H9 (cell line): ENCODE results near the gene PTBP2. TPM values are rescaled to one million over a fixed set of nuclear protein-coding genes. Genes with fewer than 3 reads are reported as not detected.
A peak's percentile ranks its signal among the peaks of the same experiment; 100 is the strongest.

Source experiments
- DNase-seq: peaks from one replicate; pipeline ENCODE4 v3.0.0-alpha.2; 2017
- H2AFZ ChIP-seq: one replicate; pipeline ENCODE4 v1.6.1; 2013; ENCODE audit warnings: mild to moderate bottlenecking, low read length, control low read depth, moderate library complexity
- H2AK5ac ChIP-seq: 2 replicates; pipeline ENCODE4 v1.6.1; 2013; ENCODE audit warnings: low read length, control low read depth, mixed read lengths; ENCODE audit not compliant: insufficient read length
- H2BK120ac ChIP-seq: one replicate; pipeline ENCODE4 v1.6.1; 2013; ENCODE audit warnings: low read depth, mild to moderate bottlenecking, low read length, control low read depth, inconsistent platforms; ENCODE audit not compliant: poor library complexity, severe bottlenecking
- H2BK12ac ChIP-seq: 2 replicates; pipeline ENCODE4 v1.6.1; 2013; ENCODE audit warnings: low read length, control low read depth, mixed read lengths, low read depth; ENCODE audit not compliant: insufficient read length
- H2BK15ac ChIP-seq: 2 replicates; pipeline ENCODE4 v1.6.1; 2013; ENCODE audit warnings: low read depth, low read length, control low read depth
- H2BK20ac ChIP-seq: one replicate; pipeline ENCODE4 v1.6.1; 2013; ENCODE audit warnings: low read depth, mild to moderate bottlenecking, low read length, control low read depth, inconsistent platforms; ENCODE audit not compliant: poor library complexity, severe bottlenecking
- H2BK5ac ChIP-seq: 2 replicates; pipeline ENCODE4 v1.6.1; 2013; ENCODE audit warnings: low read length, control low read depth, mixed read lengths; ENCODE audit not compliant: insufficient read length
- H3K14ac ChIP-seq: 2 replicates; pipeline ENCODE4 v1.6.1; 2013; ENCODE audit warnings: low read length, control low read depth; ENCODE audit not compliant: insufficient read depth
- H3K18ac ChIP-seq: 2 replicates; pipeline ENCODE4 v1.6.1; 2013; ENCODE audit warnings: low read depth, mild to moderate bottlenecking, mixed read lengths, low read length, control low read depth; ENCODE audit not compliant: insufficient read length
- H3K23ac ChIP-seq: 2 replicates; pipeline ENCODE4 v1.6.1; 2013; ENCODE audit warnings: low read length, control low read depth, mixed read lengths, low read depth; ENCODE audit not compliant: insufficient read length
- H3K23me2 ChIP-seq: 2 replicates; pipeline ENCODE4 v1.6.1; 2013; ENCODE audit warnings: low read depth, mild to moderate bottlenecking, mixed read lengths, low read length, control low read depth; ENCODE audit not compliant: insufficient read length, poor library complexity, severe bottlenecking
- H3K27ac ChIP-seq: 2 replicates; pipeline ENCODE4 v1.5.1; 2013; ENCODE audit warnings: low read length, control low read depth, mixed read lengths, low read depth; ENCODE audit not compliant: insufficient read length
- H3K27me3 ChIP-seq: 2 replicates; pipeline ENCODE4 v1.6.1; 2013; ENCODE audit warnings: low read length, control low read depth, inconsistent platforms; ENCODE audit not compliant: insufficient read depth
- H3K4ac ChIP-seq: 2 replicates; pipeline ENCODE4 v1.6.1; 2013; ENCODE audit warnings: low read depth, mild to moderate bottlenecking, control low read depth, inconsistent platforms, low read length, moderate library complexity
- H3K4me1 ChIP-seq: 2 replicates; pipeline ENCODE4 v1.6.1; 2013; ENCODE audit warnings: low read length, control low read depth, inconsistent platforms; ENCODE audit not compliant: insufficient read depth
- H3K4me2 ChIP-seq: 2 replicates; pipeline ENCODE4 v1.6.1; 2013; ENCODE audit warnings: low read length, control low read depth, mixed read lengths; ENCODE audit not compliant: insufficient read length, insufficient read depth
- H3K56ac ChIP-seq: 2 replicates; pipeline ENCODE4 v1.6.1; 2013; ENCODE audit warnings: low read depth, mild to moderate bottlenecking, mixed read lengths, low read length, control low read depth; ENCODE audit not compliant: insufficient read length
- H3K79me1 ChIP-seq: 2 replicates; pipeline ENCODE4 v1.6.1; 2013; ENCODE audit warnings: low read depth, mild to moderate bottlenecking, moderate library complexity, low read length, control low read depth, inconsistent platforms; ENCODE audit not compliant: insufficient read depth, poor library complexity, severe bottlenecking
- H3K79me2 ChIP-seq: 2 replicates; pipeline ENCODE4 v1.6.1; 2013; ENCODE audit warnings: low read length, control low read depth, inconsistent platforms; ENCODE audit not compliant: insufficient read depth
- H3K9ac ChIP-seq: 2 replicates; pipeline ENCODE4 v1.6.1; 2013; ENCODE audit warnings: low read length, control low read depth, mixed read lengths; ENCODE audit not compliant: insufficient read length; ENCODE audit errors: extremely low read depth
- H3K9me3 ChIP-seq: one replicate; pipeline ENCODE4 v1.6.1; 2013; ENCODE audit warnings: low read depth, low read length, inconsistent platforms; ENCODE audit not compliant: control insufficient read depth
- H3T11ph ChIP-seq: one replicate; pipeline ENCODE4 v1.6.1; 2013; ENCODE audit warnings: mild to moderate bottlenecking, low read length, control low read depth, inconsistent platforms
- H4K20me1 ChIP-seq: one replicate; pipeline ENCODE4 v1.6.1; 2013; ENCODE audit not compliant: control insufficient read depth, insufficient read length, insufficient read depth
- H4K5ac ChIP-seq: 2 replicates; pipeline ENCODE4 v1.6.1; 2013; ENCODE audit warnings: low read depth, mild to moderate bottlenecking, mixed read lengths, low read length, control low read depth; ENCODE audit not compliant: insufficient read length
- H4K8ac ChIP-seq: replicated peaks from 2 replicates; pipeline ENCODE4 v1.6.1; 2013; ENCODE audit warnings: low read length, control low read depth, mixed read lengths, low read depth; ENCODE audit not compliant: insufficient read length
- H4K91ac ChIP-seq: 2 replicates; pipeline ENCODE4 v1.6.1; 2013; ENCODE audit warnings: low read depth, mild to moderate bottlenecking, moderate library complexity, mixed read lengths, low read length, control low read depth; ENCODE audit not compliant: insufficient read length
- H3K27ac Mint-ChIP-seq, 3 experiments: 2 replicates in 2 of 3; 3 replicates in 1 of 3; pipeline ENCODE4 v1.8.0; 2020 to 2021; ENCODE audit warnings: mixed read lengths in 3 of 3, mild to moderate bottlenecking in 1 of 3, moderate library complexity in 1 of 3
- H3K27me3 Mint-ChIP-seq: 2 replicates; pipeline ENCODE4 v1.8.0; 2021; ENCODE audit warnings: low read depth, mild to moderate bottlenecking, moderate library complexity, mixed read lengths
- H3K36me3 Mint-ChIP-seq, 3 experiments: 2 replicates in 2 of 3; 3 replicates in 1 of 3; pipeline ENCODE4 v1.8.0; 2020 to 2021; ENCODE audit warnings: low read depth in 3 of 3, mixed read lengths in 3 of 3; ENCODE audit not compliant: insufficient read depth in 1 of 3
- H3K4me1 Mint-ChIP-seq, 2 experiments: 2 replicates each; pipeline ENCODE4 v1.8.0; 2020; ENCODE audit warnings: mixed read lengths in 2 of 2
- H3K4me3 Mint-ChIP-seq, 2 experiments: 2 replicates in 1 of 2; 3 replicates in 1 of 2; pipeline ENCODE4 v1.8.0; 2020 to 2021; ENCODE audit warnings: mild to moderate bottlenecking in 2 of 2, mixed read lengths in 2 of 2, moderate library complexity in 1 of 2
- H3K9me3 Mint-ChIP-seq, 2 experiments: 2 replicates in 1 of 2; 3 replicates in 1 of 2; pipeline ENCODE4 v1.8.0; 2020; ENCODE audit warnings: mild to moderate bottlenecking in 2 of 2, mixed read lengths in 2 of 2, moderate library complexity in 1 of 2
- CTCF ChIP-seq: fragments of 200-600 bp; sonication (generic); conservative IDR thresholded peaks from 3 replicates; pipeline ENCODE4 v1.8.0; 2021; ENCODE audit warnings: antibody characterized with exemption, mild to moderate bottlenecking
- whole genome bisulfite sequencing: extraction: QIAGEN DNeasy Blood & Tissue Kit; methylation state at CpG from one replicate; pipeline ENCODE4 v1.1.7; 2013; ENCODE audit warnings: missing lambda C conversion rate, low lambda C conversion rate, mixed read lengths; ENCODE audit not compliant: insufficient read length; ENCODE audit errors: extremely low coverage; 5-methylcytosine and 5-hydroxymethylcytosine counted together
- total RNA-seq: library from RNA; stranded (reverse); gene quantifications from 2 replicates; pipeline ENCODE4 v1.2.1, GENCODE V29; 2021

The PTBP2 gene
- total RNA-seq, 1 experiment from 2014 or later: 75.4 TPM

DNA sequence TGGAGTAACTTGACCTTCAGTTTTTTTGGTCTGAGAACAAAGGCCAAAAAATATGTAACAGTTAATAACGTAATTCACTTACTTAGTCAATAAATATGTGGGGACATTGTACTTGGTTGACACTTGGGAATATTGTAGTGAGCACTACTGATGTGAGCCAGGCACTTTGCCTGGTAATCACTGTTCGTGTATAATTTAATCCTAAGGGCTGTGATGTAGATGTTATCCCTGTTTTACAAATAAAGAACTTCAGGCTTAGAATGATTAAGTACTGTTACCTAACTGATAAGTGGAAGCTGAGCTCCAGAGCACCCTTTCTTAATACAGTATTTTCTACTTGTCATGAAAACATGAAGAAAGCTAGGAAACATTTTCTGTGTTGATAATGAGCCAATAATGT lies 28.0 kb downstream of the PTBP2 start:
- Histone ChIP-seq H3K4me1 (no peaks in the 10 kb centered on the region; the same call in 1 of the 2 replicates), H2BK5ac (no peak overlapping the region), H2AK5ac (no peak overlapping the region), H4K8ac (no peak overlapping the region), H3K14ac (no peak overlapping the region), H4K91ac (no peak overlapping the region), H3K27ac (no peak overlapping the region), H4K20me1 (no peaks in the 10 kb centered on the region), H2BK20ac (no peak overlapping the region), H3K18ac (no peak overlapping the region), H3K23ac (no peak overlapping the region), H3K4ac (no peak overlapping the region), H3K79me2 (peaks cover 18% of the 10 kb centered on the region; the same call in 1 of the 2 replicates), H3K23me2 (no peaks in the 10 kb centered on the region), H3K56ac (no peak overlapping the region), H3K4me2 (no peak overlapping the region), H2BK12ac (no peak overlapping the region), H2BK15ac (no peak overlapping the region), H4K5ac (no peak overlapping the region), H3K9me3 (no peaks in the 10 kb centered on the region), H2BK120ac (no peak overlapping the region), H3K9ac (no peak overlapping the region), H3K79me1 (no peaks in the 10 kb centered on the region), H2AFZ (no peak overlapping the region), H3T11ph (no peak overlapping the region), H3K27me3 (no peaks in the 10 kb centered on the region)
- H3K9me3 Mint-ChIP-seq: peaks cover 3 to 12% of the 10 kb centered on the region in 2 experiments; a peak in 3 of 5 replicates
- WGBS: no CpG with 5 or more reads among the region's 2 CpGs
- peaks cover 48 to 57% (median 48%) of the 10 kb centered on the region in 3 experiments for H3K36me3 Mint-ChIP-seq
- no peak for TF ChIP-seq CTCF
- no peak overlapping the region for H3K4me3 Mint-ChIP-seq
- no peaks in the 10 kb centered on the region for H3K27me3 Mint-ChIP-seq
- H3K4me1 Mint-ChIP-seq: peaks cover 29 to 33% of the 10 kb centered on the region in 2 experiments
- DNase-seq: no peak
- peak overlapping the region in 1 of 3 experiments; percentile 86; a peak in 3 of 7 replicates for H3K27ac Mint-ChIP-seq
